GM12878 (cell line): ENCODE measurements around the gene CFAP90. TPM values are rescaled to one million over a fixed set of nuclear protein-coding genes. Genes with fewer than 3 reads are reported as not detected.

Experiments used
- BACH1 ChIP-seq: fragments of 450-650 bp; IDR thresholded peaks from 2 replicates; pipeline ENCODE4 v1.6.1; 2017; ENCODE audit warnings: mild to moderate bottlenecking, borderline replicate concordance
- CEBPB ChIP-seq, 2 experiments: fragments of 150-350 bp in 1 of 2; IDR thresholded peaks; 2 replicates each; pipeline ENCODE4 v1.6.1; 2012 to 2014; ENCODE audit warnings: low read depth in 2 of 2, low read length in 2 of 2, borderline replicate concordance in 1 of 2, inconsistent platforms in 1 of 2
- ESRRA ChIP-seq: IDR thresholded peaks from 2 replicates; pipeline ENCODE4 v1.6.1; 2012; ENCODE audit warnings: mild to moderate bottlenecking, low read length, improper control_type of control experiment
- FOXK2 ChIP-seq: fragments of 450-650 bp; IDR thresholded peaks from 2 replicates; pipeline ENCODE4 v1.6.1; 2017; ENCODE audit warnings: mild to moderate bottlenecking, moderate library complexity
- GABPA ChIP-seq: IDR thresholded peaks from 2 replicates; pipeline ENCODE4 v1.6.1; 2014; ENCODE audit warnings: antibody characterized with exemption, low read depth, mild to moderate bottlenecking, inconsistent platforms
- IKZF1 ChIP-seq: fragments of 450-650 bp; conservative IDR thresholded peaks from 2 replicates; pipeline ENCODE4 v1.6.1; 2017; ENCODE audit warnings: antibody characterized with exemption, mild to moderate bottlenecking
- IRF5 ChIP-seq: fragments of 450-650 bp; IDR thresholded peaks from 2 replicates; pipeline ENCODE4 v1.6.1; 2017; ENCODE audit warnings: borderline replicate concordance
- MEF2A ChIP-seq: IDR thresholded peaks from 2 replicates; pipeline ENCODE4 v1.6.1; 2011; ENCODE audit warnings: low read depth, mild to moderate bottlenecking, low read length, moderate library complexity; ENCODE audit not compliant: insufficient read depth
- MYC ChIP-seq: IDR thresholded peaks from 2 replicates; pipeline ENCODE4 v1.6.1; 2011; ENCODE audit warnings: mild to moderate bottlenecking, low read length, moderate library complexity, inconsistent platforms; ENCODE audit not compliant: insufficient read depth, insufficient replicate concordance, insufficient read length, severe bottlenecking
- PAX8 ChIP-seq: fragments of 450-650 bp; IDR thresholded peaks from 2 replicates; pipeline ENCODE4 v1.6.1; 2017; ENCODE audit warnings: mild to moderate bottlenecking, moderate library complexity
- PBX3 ChIP-seq: IDR thresholded peaks from 2 replicates; pipeline ENCODE4 v1.6.1; 2011; ENCODE audit warnings: mild to moderate bottlenecking, low read depth, low read length, moderate library complexity; ENCODE audit not compliant: insufficient replicate concordance
- PKNOX1 ChIP-seq: fragments of 450-650 bp; IDR thresholded peaks from 2 replicates; pipeline ENCODE4 v1.6.1; 2016; ENCODE audit warnings: mild to moderate bottlenecking
- POLR2AphosphoS2 ChIP-seq: IDR thresholded peaks from 2 replicates; pipeline ENCODE4 v1.6.1; 2011; ENCODE audit warnings: low read depth, mild to moderate bottlenecking, low read length, improper control_type of control experiment, moderate library complexity
- RB1 ChIP-seq: fragments of 450-650 bp; formaldehyde crosslinking; IDR thresholded peaks from 2 replicates; pipeline ENCODE4 v1.6.1; 2017; ENCODE audit warnings: mild to moderate bottlenecking, borderline replicate concordance
- RELB ChIP-seq: fragments of 450-650 bp; IDR thresholded peaks from 2 replicates; pipeline ENCODE4 v1.6.1; 2017; ENCODE audit warnings: low read depth, mild to moderate bottlenecking, moderate library complexity
- SIN3A ChIP-seq: IDR thresholded peaks from 2 replicates; pipeline ENCODE4 v1.6.1; 2012; ENCODE audit warnings: low read depth, low read length, improper control_type of control experiment
- SMC3 ChIP-seq: IDR thresholded peaks from 2 replicates; pipeline ENCODE4 v1.6.1; 2011; ENCODE audit warnings: low read length, improper control_type of control experiment, borderline replicate concordance
- SREBF2 ChIP-seq: IDR thresholded peaks from 2 replicates; pipeline ENCODE4 v1.6.1; 2012; ENCODE audit warnings: mild to moderate bottlenecking, low read length
- YY1 ChIP-seq: IDR thresholded peaks from 2 replicates; pipeline ENCODE4 v1.6.1; 2011; ENCODE audit warnings: low read depth, mild to moderate bottlenecking, low read length
- ZBED1 ChIP-seq: IDR thresholded peaks from 2 replicates; pipeline ENCODE4 v1.6.1; 2016; ENCODE audit warnings: borderline replicate concordance
- ZBTB11 ChIP-seq: fragments of 450-650 bp; formaldehyde crosslinking; IDR thresholded peaks from 2 replicates; pipeline ENCODE4 v1.5.0; 2022; ENCODE audit warnings: mild to moderate bottlenecking, missing genetic modification characterization
- ZNF24 ChIP-seq: fragments of 450-650 bp; IDR thresholded peaks from 2 replicates; pipeline ENCODE4 v1.6.1; 2017; ENCODE audit warnings: antibody characterized with exemption, mild to moderate bottlenecking
- polyA plus RNA-seq, 11 experiments: library from polyadenylated mRNA; depleted of rRNA in 4 of 11; unstranded in 6 of 11; stranded (reverse) in 5 of 11; fragments of >200 nt; fragmentation: Nextera tagmentation in 4 of 11; fragmentation: Illumina TruSeq in 1 of 11; extraction: Ambion mirVana in 4 of 11; extraction: Trizol in 1 of 11; gene quantifications; 1 replicate in 1 of 11; 2 replicates in 10 of 11; pipeline versions ENCODE4 v1.2.1 to v1.2.3, GENCODE V29; 2011 to 2016; ENCODE audit warnings: inconsistent platforms in 2 of 11, missing spikeins in 2 of 11, low read depth in 1 of 11
- total RNA-seq, 4 experiments: library from RNA; depleted of rRNA in 3 of 4; stranded (reverse); fragments of >200 nt in 3 of 4; fragmentation: Illumina TruSeq in 1 of 4; extraction: Trizol in 1 of 4; gene quantifications; 2 replicates each; pipeline versions ENCODE4 v1.2.1 to v1.2.3, GENCODE V29; 2013 to 2021

CFAP90 gene
- total and polyA plus RNA-seq, 10 of the 15 experiments (the other 5 are each of a cell fraction or from before 2014, with no cell fraction given): not detected

- TF ChIP-seq YY1 (no peak), PBX3 (peak; percentile 23), ZBED1 (0 out of 2 replicates have a peak, but pooled peaks have one; percentile 34), IKZF1 (no peak), ZBTB11 (CRISPR knock-in tag) (no peak), ESRRA (no peak), BACH1 (no peak), GABPA (no peak), MEF2A (no peak), SREBF2 (no peak), IRF5 (no peak), RB1 (no peak), RELB (no peak), SMC3 (no peak), PKNOX1 (0 out of 2 replicates have a peak, but pooled peaks have one; percentile 14), FOXK2 (no peak), SIN3A (no peak), CEBPB (IDR thresholded peaks at IDR 0.05; ENCODE audit: borderline replicate concordance in 1 of 2, low read depth in 2 of 2, low read length in 2 of 2) (no peak), POLR2AphosphoS2 (no peak), MYC (no peak), ZNF24 (no peak), PAX8 (no peak)
These were observed 25.9 kb upstream of the CFAP90 start (continued) for GRCh38 chr5:7876867-7877266.
